HEK293T (cell line): Measurements from ENCODE around the gene ATP6V0C.

Source experiments
- ARNT ChIP-seq: fragments of 450-650 bp; IDR thresholded peaks from 2 replicates; pipeline ENCODE4 v1.6.1; 2017; ENCODE audit warnings: mild to moderate bottlenecking
- BHLHE40 ChIP-seq: fragments of 450-650 bp; IDR thresholded peaks from 2 replicates; pipeline ENCODE4 v1.6.1; 2016; ENCODE audit warnings: mild to moderate bottlenecking, moderate library complexity, borderline replicate concordance
- ELF4 ChIP-seq: fragments of 450-650 bp; IDR thresholded peaks from 2 replicates; pipeline ENCODE4 v1.6.1; 2017; ENCODE audit warnings: antibody characterized with exemption
- FOXA1 ChIP-seq: fragments of 450-650 bp; IDR thresholded peaks from 2 replicates; pipeline ENCODE4 v1.6.1; 2016; ENCODE audit warnings: mild to moderate bottlenecking
- FOXK2 ChIP-seq: fragments of 450-650 bp; IDR thresholded peaks from 2 replicates; pipeline ENCODE4 v1.6.1; 2016; ENCODE audit warnings: mild to moderate bottlenecking
- FOXM1 ChIP-seq: fragments of 450-650 bp; IDR thresholded peaks from 2 replicates; pipeline ENCODE4 v1.6.1; 2017; ENCODE audit warnings: mild to moderate bottlenecking, borderline replicate concordance
- HDGF ChIP-seq: fragments of 450-650 bp; IDR thresholded peaks from 2 replicates; pipeline ENCODE4 v1.6.1; 2017; ENCODE audit warnings: antibody characterized with exemption, borderline replicate concordance
- L3MBTL2 ChIP-seq: fragments of 450-650 bp; conservative IDR thresholded peaks from 2 replicates; pipeline ENCODE4 v1.6.1; 2016; ENCODE audit warnings: mild to moderate bottlenecking
- NFRKB ChIP-seq: fragments of 450-650 bp; IDR thresholded peaks from 2 replicates; pipeline ENCODE4 v1.6.1; 2016; ENCODE audit warnings: mild to moderate bottlenecking, moderate library complexity
- PKNOX1 ChIP-seq: fragments of 450-650 bp; IDR thresholded peaks from 2 replicates; pipeline ENCODE4 v1.6.1; 2016
- SP1 ChIP-seq: fragments of 450-650 bp; IDR thresholded peaks from 2 replicates; pipeline ENCODE4 v1.6.1; 2017
- SUZ12 ChIP-seq: fragments of 450-650 bp; IDR thresholded peaks from 2 replicates; pipeline ENCODE4 v1.6.1; 2016; ENCODE audit warnings: mild to moderate bottlenecking
- TARDBP ChIP-seq: fragments of 450-650 bp; IDR thresholded peaks from 2 replicates; pipeline ENCODE4 v1.6.1; 2016
- ZNF384 ChIP-seq: fragments of 450-650 bp; IDR thresholded peaks from 2 replicates; pipeline ENCODE4 v1.6.1; 2016

- TF ChIP-seq SP1, result no peak
- no peak for TF ChIP-seq FOXK2
- no peak for TF ChIP-seq FOXA1
- TF ChIP-seq BHLHE40, result no peak
- TF ChIP-seq ZNF384, result no peak
- no peak for TF ChIP-seq ELF4
- no peak for TF ChIP-seq L3MBTL2
- no peak for TF ChIP-seq SUZ12
- no peak for TF ChIP-seq NFRKB
- TF ChIP-seq FOXM1, result no peak
- TF ChIP-seq TARDBP, result no peak
- no peak for TF ChIP-seq HDGF
- no peak for TF ChIP-seq ARNT
- no peak for TF ChIP-seq PKNOX1
Measured at GRCh38 chr16:2529961-2530628, 16.3 kb downstream of the ATP6V0C start.
